Neural cell (in vitro differentiated cells): ENCODE results near the gene UNC5B. TPM values are rescaled to one million over a fixed set of nuclear protein-coding genes. Genes with fewer than 3 reads are reported as not detected.

Source experiments
- H2AFZ ChIP-seq: fragments of 200-600, 300-800 bp; sonication (generic), shearing (Covaris generic); 2 replicates; pipeline ENCODE4 v1.6.0; 2014; ENCODE audit warnings: low read depth, mild to moderate bottlenecking, antibody characterized with exemption, low read length, moderate library complexity
- H3F3A ChIP-seq: fragments of 200-600 bp; shearing (Covaris generic); 2 replicates; pipeline ENCODE4 v1.6.1; 2016; ENCODE audit warnings: mild to moderate bottlenecking, moderate library complexity, mixed read lengths, antibody characterized with exemption, low read length; ENCODE audit not compliant: insufficient read depth, poor library complexity, severe bottlenecking
- H3K27ac ChIP-seq: fragments of 200-600, 300-800 bp; sonication (generic), shearing (Covaris generic); 2 replicates; pipeline ENCODE4 v1.5.1; 2014; ENCODE audit warnings: mild to moderate bottlenecking, low read length, moderate library complexity
- H3K27me3 ChIP-seq: fragments of 300-800, 200-600 bp; sonication (generic), shearing (Covaris generic); 2 replicates; pipeline ENCODE4 v1.6.0; 2014; ENCODE audit warnings: mild to moderate bottlenecking, low read depth, low read length, moderate library complexity; ENCODE audit not compliant: insufficient read depth
- H3K36me3 ChIP-seq: fragments of 300-800, 200-600 bp; sonication (generic), shearing (Covaris generic); 2 replicates; pipeline ENCODE4 v1.5.1; 2014; ENCODE audit warnings: mild to moderate bottlenecking, antibody characterized with exemption, low read length, moderate library complexity; ENCODE audit not compliant: insufficient read depth
- H3K4me2 ChIP-seq: fragments of 300-800, 200-600 bp; sonication (generic), shearing (Covaris generic); 2 replicates; pipeline ENCODE4 v1.6.0; 2014; ENCODE audit warnings: mild to moderate bottlenecking, low read length
- H3K4me3 ChIP-seq: fragments of 300-800, 200-600 bp; sonication (generic), shearing (Covaris generic); 2 replicates; pipeline ENCODE4 v1.5.1; 2014; ENCODE audit warnings: mild to moderate bottlenecking, low read length, moderate library complexity
- H3K79me2 ChIP-seq: fragments of 200-600 bp; shearing (Covaris generic); replicated peaks from 2 replicates; pipeline ENCODE4 v1.6.0; 2014; ENCODE audit warnings: mild to moderate bottlenecking, low read length, moderate library complexity; ENCODE audit not compliant: insufficient read depth
- H3K9ac ChIP-seq: fragments of 300-800, 200-600 bp; sonication (generic), shearing (Covaris generic); 2 replicates; pipeline ENCODE4 v1.6.1; 2016; ENCODE audit warnings: mild to moderate bottlenecking, low read length, mixed read lengths
- H3K9me2 ChIP-seq: fragments of 200-600 bp; shearing (Covaris generic); 2 replicates; pipeline ENCODE4 v1.6.1; 2016; ENCODE audit warnings: mild to moderate bottlenecking, low read length, mixed read lengths; ENCODE audit not compliant: insufficient read depth
- H3K9me3 ChIP-seq: fragments of 200-600, 300-800 bp; sonication (generic), shearing (Covaris generic); 2 replicates; pipeline ENCODE4 v1.6.1; 2016; ENCODE audit warnings: mild to moderate bottlenecking, mixed run types, low read length, moderate library complexity, mixed read lengths
- H4K20me1 ChIP-seq: fragments of 200-600 bp; shearing (Covaris generic); 2 replicates; pipeline ENCODE4 v1.6.1; 2016; ENCODE audit warnings: mild to moderate bottlenecking, mixed run types; ENCODE audit not compliant: insufficient read depth
- CTCF ChIP-seq: fragments of 450-650 bp; IDR thresholded peaks from 2 replicates; pipeline ENCODE4 v1.5.1; 2014; ENCODE audit warnings: antibody characterized with exemption, mild to moderate bottlenecking, moderate library complexity; ENCODE audit not compliant: poor library complexity, severe bottlenecking
- EP300 ChIP-seq: fragments of 450-650 bp; conservative IDR thresholded peaks from 2 replicates; pipeline ENCODE4 v1.6.1; 2014; ENCODE audit warnings: antibody characterized with exemption, mild to moderate bottlenecking, moderate library complexity; ENCODE audit not compliant: poor library complexity, severe bottlenecking
- EZH2 ChIP-seq: fragments of 200-600, 300-800 bp; shearing (Covaris generic), sonication (generic); IDR thresholded peaks from 2 replicates; pipeline ENCODE4 v1.6.1; 2014; ENCODE audit warnings: antibody characterized with exemption, low read length, borderline replicate concordance, mild to moderate bottlenecking; ENCODE audit not compliant: insufficient read depth, poor library complexity, severe bottlenecking
- MXI1 ChIP-seq: fragments of 450-650 bp; conservative IDR thresholded peaks from 2 replicates; pipeline ENCODE4 v1.6.1; 2014; ENCODE audit warnings: antibody characterized with exemption, mild to moderate bottlenecking; ENCODE audit not compliant: poor library complexity, severe bottlenecking
- POLR2AphosphoS5 ChIP-seq: IDR thresholded peaks from 2 replicates; pipeline ENCODE4 v1.6.1; 2012
- RAD21 ChIP-seq: fragments of 450-650 bp; conservative IDR thresholded peaks from 2 replicates; pipeline ENCODE4 v1.6.1; 2014; ENCODE audit warnings: antibody characterized with exemption, mild to moderate bottlenecking, moderate library complexity
- REST ChIP-seq: IDR thresholded peaks from 2 replicates; pipeline ENCODE4 v1.6.1; 2012; ENCODE audit warnings: borderline replicate concordance
- SMC3 ChIP-seq: fragments of 450-650 bp; conservative IDR thresholded peaks from 2 replicates; pipeline ENCODE4 v1.6.1; 2014; ENCODE audit warnings: antibody characterized with exemption, mild to moderate bottlenecking, moderate library complexity; ENCODE audit not compliant: poor library complexity
- TAF1 ChIP-seq: IDR thresholded peaks from 2 replicates; pipeline ENCODE4 v1.6.1; 2012; ENCODE audit warnings: low read depth
- polyA plus RNA-seq: library from polyadenylated mRNA; depleted of rRNA; stranded (reverse); fragments of >200 nt; gene quantifications from 2 replicates; pipeline ENCODE4 v1.2.3, GENCODE V29; 2014

UNC5B gene
- polyA plus RNA-seq, 1 donor from 2014 or later = 2.0 TPM

- Histone ChIP-seq H3K27ac (no peak overlapping the region), H3K36me3 (no peaks in the 10 kb centered on the region), H3K79me2 (no peaks in the 10 kb centered on the region), H3K9me2 (no peaks in the 10 kb centered on the region), H3K4me2 (no peak overlapping the region), H2AFZ (no peak overlapping the region), H3K9ac (no peak overlapping the region), H3K27me3 (no peaks in the 10 kb centered on the region), H4K20me1 (no peaks in the 10 kb centered on the region), H3K9me3 (no peaks in the 10 kb centered on the region), H3K4me3 (no peak overlapping the region), H3F3A (no peaks in the 10 kb centered on the region)
- TF ChIP-seq SMC3 (no peak), POLR2AphosphoS5 (no peak), RAD21 (no peak), CTCF (no peak), REST (no peak), EZH2 (no peak), MXI1 (no peak)
Measured at GRCh38 chr10:71349406-71349805, 137.0 kb downstream of the UNC5B start.

DNA sequence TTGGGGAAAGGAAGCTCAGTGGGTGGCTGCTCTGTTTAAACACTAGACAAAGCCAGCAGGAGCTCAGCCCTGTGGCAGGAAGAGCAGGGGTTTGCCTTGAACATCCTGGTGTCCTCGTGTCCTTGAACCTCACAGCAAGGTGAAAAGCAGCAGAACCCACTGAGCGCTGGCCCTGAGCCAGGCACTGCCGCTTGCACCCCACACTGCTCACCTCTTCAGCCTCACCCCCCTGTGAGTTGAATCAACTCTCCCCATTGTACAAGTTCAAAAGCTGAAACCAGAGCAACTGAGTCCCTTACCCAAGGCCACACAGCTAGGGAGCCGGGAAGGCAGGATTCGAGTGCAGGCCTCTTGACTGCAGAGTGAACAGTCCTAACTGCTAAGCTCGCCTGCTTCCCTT, 138.7 kb downstream of the UNC5B start:
- no peaks in the 10 kb centered on the region for H3F3A ChIP-seq
- no peak overlapping the region for H3K4me3 ChIP-seq
- H3K36me3 ChIP-seq = no peaks in the 10 kb centered on the region
- no peak overlapping the region for H3K9ac ChIP-seq
- no peaks in the 10 kb centered on the region for H3K9me3 ChIP-seq
- no peak overlapping the region for H2AFZ ChIP-seq
- no peak overlapping the region for H3K4me2 ChIP-seq
- H3K79me2 ChIP-seq = no peaks in the 10 kb centered on the region
- H3K9me2 ChIP-seq = no peaks in the 10 kb centered on the region
- no peak overlapping the region for H3K27ac ChIP-seq
- no peak for TF ChIP-seq EP300
- TF ChIP-seq EZH2 = no peak
- TF ChIP-seq RAD21 = no peak
- TF ChIP-seq SMC3 = no peak
- TF ChIP-seq MXI1 = no peak
- no peak for TF ChIP-seq POLR2AphosphoS5
- TF ChIP-seq REST = no peak
- TF ChIP-seq CTCF = no peak
- no peak for TF ChIP-seq TAF1
- no peaks in the 10 kb centered on the region for H4K20me1 ChIP-seq
- no peaks in the 10 kb centered on the region for H3K27me3 ChIP-seq
